Spleen (tissue), 11 donors: ENCODE measurements around the gene CDH9. TPM values are rescaled to one million over a fixed set of nuclear protein-coding genes. Genes with fewer than 3 reads are reported as not detected.

ENCODE experiments used
- DNase-seq: peaks from one replicate; pipeline ENCODE4 v3.0.0-alpha.2; 2020
- H3K27ac ChIP-seq, 8 donors: fragments of 200-600 bp; sonication (generic) in 7 of 8; 1 replicate in 4 of 8; 2 replicates in 4 of 8; pipeline versions ENCODE4 v1.5.0 to v1.8.0; 2016 to 2021; ENCODE audit warnings: inconsistent platforms in 4 of 8, mild to moderate bottlenecking in 4 of 8, moderate library complexity in 1 of 8
- H3K27me3 ChIP-seq, 7 donors: fragments of 200-600 bp; sonication (generic) in 6 of 7; replicated peaks in 1 of 7; 1 replicate in 4 of 7; 2 replicates in 3 of 7; pipeline versions ENCODE4 v1.5.0 to v1.8.0; 2016 to 2021; ENCODE audit warnings: inconsistent platforms in 3 of 7, mild to moderate bottlenecking in 1 of 7
- H3K36me3 ChIP-seq, 6 donors: fragments of 200-600 bp; sonication (generic) in 5 of 6; 1 replicate in 4 of 6; 2 replicates in 2 of 6; pipeline versions ENCODE4 v1.5.0 to v1.8.0; 2016 to 2021; ENCODE audit warnings: inconsistent platforms in 2 of 6
- H3K4me1 ChIP-seq, 6 donors: fragments of 200-600 bp; sonication (generic) in 5 of 6; 1 replicate in 3 of 6; 2 replicates in 3 of 6; pipeline versions ENCODE4 v1.5.0 to v1.8.0; 2016 to 2021; ENCODE audit warnings: inconsistent platforms in 3 of 6
- H3K4me3 ChIP-seq, 8 donors: fragments of 200-600 bp; sonication (generic) in 7 of 8; 1 replicate in 4 of 8; 2 replicates in 4 of 8; pipeline versions ENCODE4 v1.5.0 to v1.8.0; 2016 to 2021; ENCODE audit warnings: inconsistent platforms in 4 of 8, mild to moderate bottlenecking in 4 of 8, moderate library complexity in 2 of 8
- H3K9me3 ChIP-seq, 8 donors: fragments of 200-600 bp; sonication (generic) in 7 of 8; 1 replicate in 4 of 8; 2 replicates in 4 of 8; pipeline versions ENCODE4 v1.5.0 to v1.8.0; 2016 to 2021; ENCODE audit warnings: inconsistent platforms in 4 of 8
- POLR2A ChIP-seq, 3 donors: fragments of 450-650 bp; IDR thresholded peaks; one replicate each; pipeline ENCODE4 v1.5.1; 2017; ENCODE audit warnings: antibody characterized with exemption in 3 of 3, mild to moderate bottlenecking in 1 of 3
- POLR2AphosphoS5 ChIP-seq, 3 donors: sonication (generic); formaldehyde crosslinking; IDR thresholded peaks; one replicate each; pipeline ENCODE4 v1.5.1; 2017; ENCODE audit warnings: antibody characterized with exemption in 3 of 3
- WGBS, 5 donors: extraction: QIAGEN DNeasy Blood & Tissue Kit in 3 of 5; methylation state at CpG; one replicate each; pipeline versions ENCODE4 v1.1.5 to v1.1.7; 2013 to 2018; 5-methylcytosine and 5-hydroxymethylcytosine counted together
- intact Hi-C: fragments of 100-400 bp; cut with DNase I; formaldehyde crosslinking; loops from one replicate; pipeline ENCODE4 v1.15.0; 2023; ENCODE audit warnings: low total_unique reads
- polyA plus RNA-seq, 3 donors: library from polyadenylated mRNA; stranded (reverse); fragments of 200-250 nt; gene quantifications; one replicate each; pipeline ENCODE4 v1.2.1, GENCODE V29; 2013
- total RNA-seq, 7 donors: library from RNA; depleted of rRNA in 3 of 7; stranded (reverse); fragments of >200 nt in 3 of 7; fragmentation: NEBNext Ultra II Directional in 4 of 7; extraction: Animal tissue kit (Norgen Biotek cat#: 25700) in 4 of 7; gene quantifications; one replicate each; pipeline versions ENCODE4 v1.1.0 to v1.2.1, GENCODE V29; 2016 to 2021
- TF ChIP-seq, protein P1 (sequence below), 11 experiments: fragments of 200-600 bp in 7 of 11; fragments of 450-650 bp in 4 of 11; sonication (generic) in 4 of 11; IDR thresholded peaks in 8 of 11; conservative IDR thresholded peaks in 3 of 11; 1 replicate in 7 of 11; 2 replicates in 4 of 11; pipeline versions ENCODE4 v1.4.0 to v1.8.0; 2016 to 2021; ENCODE audit warnings: antibody characterized with exemption in 11 of 11, inconsistent platforms in 4 of 11, mild to moderate bottlenecking in 1 of 11
- donor health status: healthy with polysubstance abuse.
- donor health status: DM: no; HTN: no; CAD: no; lungs with moderate emphysema.
- donor health status: DM: no; HTN: no; CAD: no.
- donor health status: Bipolar disorder and iron deficiency.
- donor health status: healthy.
- donor health status: DM: no; HTN: no; CAD: no.
- donor health status: DM: yes; HTN: yes; CAD: no.

The CDH9 gene
- total and polyA plus RNA-seq, 10 donors, result not detected

DNA sequence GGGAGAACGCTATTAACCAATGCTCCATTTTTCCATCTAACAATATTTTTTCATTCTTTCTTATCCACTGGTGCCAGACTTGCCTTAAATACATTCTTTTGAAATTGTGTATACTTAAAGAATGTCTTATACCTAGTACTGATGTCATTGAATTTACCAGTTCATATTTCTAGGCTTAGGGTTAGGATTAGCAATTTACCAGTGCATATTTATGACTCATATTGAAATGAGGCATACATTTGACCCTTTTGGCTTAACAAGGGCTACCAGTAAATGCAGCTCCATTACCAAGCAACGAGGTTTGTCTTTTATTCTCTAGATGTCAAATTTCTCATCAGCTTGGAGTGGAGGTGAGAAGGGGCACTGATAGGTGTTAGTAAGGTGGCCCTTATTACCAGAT, 89.5 kb downstream of the CDH9 start:
- no peak for DNase-seq
- Histone ChIP-seq H3K4me1 (no peaks in the 10 kb centered on the region), H3K36me3 (no peaks in the 10 kb centered on the region), H3K4me3 (no peak overlapping the region), H3K9me3 (peaks cover 0 to 19% (median 0%) of the 10 kb centered on the region in 8 donors), H3K27me3 (no peaks in the 10 kb centered on the region), H3K27ac (no peak overlapping the region)
- WGBS, 5 donors, result 57 to 76% (median 72%) methylated on average over 2 of the region's 2 CpGs
- intact Hi-C loops, result no loop called here
- no peak for TF ChIP-seq POLR2A (IDR thresholded peaks at IDR 0.05)
- TF ChIP-seq, protein P1, sequence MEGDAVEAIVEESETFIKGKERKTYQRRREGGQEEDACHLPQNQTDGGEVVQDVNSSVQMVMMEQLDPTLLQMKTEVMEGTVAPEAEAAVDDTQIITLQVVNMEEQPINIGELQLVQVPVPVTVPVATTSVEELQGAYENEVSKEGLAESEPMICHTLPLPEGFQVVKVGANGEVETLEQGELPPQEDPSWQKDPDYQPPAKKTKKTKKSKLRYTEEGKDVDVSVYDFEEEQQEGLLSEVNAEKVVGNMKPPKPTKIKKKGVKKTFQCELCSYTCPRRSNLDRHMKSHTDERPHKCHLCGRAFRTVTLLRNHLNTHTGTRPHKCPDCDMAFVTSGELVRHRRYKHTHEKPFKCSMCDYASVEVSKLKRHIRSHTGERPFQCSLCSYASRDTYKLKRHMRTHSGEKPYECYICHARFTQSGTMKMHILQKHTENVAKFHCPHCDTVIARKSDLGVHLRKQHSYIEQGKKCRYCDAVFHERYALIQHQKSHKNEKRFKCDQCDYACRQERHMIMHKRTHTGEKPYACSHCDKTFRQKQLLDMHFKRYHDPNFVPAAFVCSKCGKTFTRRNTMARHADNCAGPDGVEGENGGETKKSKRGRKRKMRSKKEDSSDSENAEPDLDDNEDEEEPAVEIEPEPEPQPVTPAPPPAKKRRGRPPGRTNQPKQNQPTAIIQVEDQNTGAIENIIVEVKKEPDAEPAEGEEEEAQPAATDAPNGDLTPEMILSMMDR (IDR thresholded peaks at IDR 0.05 in 8 of 11, conservative IDR thresholded peaks at IDR 0.05 in 3 of 11), result no peak
- TF ChIP-seq POLR2AphosphoS5 (IDR thresholded peaks at IDR 0.05), result no peak

- TF ChIP-seq POLR2AphosphoS5 (IDR thresholded peaks at IDR 0.05), result no peak
- TF ChIP-seq POLR2A (IDR thresholded peaks at IDR 0.05), result no peak
- TF ChIP-seq, protein P1 (IDR thresholded peaks at IDR 0.05 in 8 of 11, conservative IDR thresholded peaks at IDR 0.05 in 3 of 11), result no peak
- H3K4me3 ChIP-seq, result no peak overlapping the region
- intact Hi-C loops, result no loop called here
- no peaks in the 10 kb centered on the region for H3K4me1 ChIP-seq
- H3K27ac ChIP-seq, result no peak overlapping the region
- H3K27me3 ChIP-seq, result no peaks in the 10 kb centered on the region
- no peak for DNase-seq
- H3K9me3 ChIP-seq, result peaks cover 0 to 19% (median 0%) of the 10 kb centered on the region in 8 donors
- no peaks in the 10 kb centered on the region for H3K36me3 ChIP-seq
Measured at GRCh38 chr5:26945901-26946300, 92.5 kb downstream of the CDH9 start.

- TF ChIP-seq POLR2AphosphoS5 (IDR thresholded peaks at IDR 0.05), result no peak
- TF ChIP-seq, protein P1 (IDR thresholded peaks at IDR 0.05 in 8 of 11, conservative IDR thresholded peaks at IDR 0.05 in 3 of 11), result no peak
- DNase-seq, result no peak
- Histone ChIP-seq H3K4me1 (no peaks in the 10 kb centered on the region), H3K27me3 (no peaks in the 10 kb centered on the region), H3K27ac (no peak overlapping the region), H3K36me3 (no peaks in the 10 kb centered on the region), H3K4me3 (no peak overlapping the region), H3K9me3 (peaks cover 0 to 11% (median 0%) of the 10 kb centered on the region in 8 donors)
- 63 to 80% (median 72%) methylated on average over 2 of the region's 2 CpGs for WGBS, 5 donors
- intact Hi-C loops, result no loop called here
Measured at GRCh38 chr5:26942481-26942880, 95.9 kb downstream of the CDH9 start.

DNA sequence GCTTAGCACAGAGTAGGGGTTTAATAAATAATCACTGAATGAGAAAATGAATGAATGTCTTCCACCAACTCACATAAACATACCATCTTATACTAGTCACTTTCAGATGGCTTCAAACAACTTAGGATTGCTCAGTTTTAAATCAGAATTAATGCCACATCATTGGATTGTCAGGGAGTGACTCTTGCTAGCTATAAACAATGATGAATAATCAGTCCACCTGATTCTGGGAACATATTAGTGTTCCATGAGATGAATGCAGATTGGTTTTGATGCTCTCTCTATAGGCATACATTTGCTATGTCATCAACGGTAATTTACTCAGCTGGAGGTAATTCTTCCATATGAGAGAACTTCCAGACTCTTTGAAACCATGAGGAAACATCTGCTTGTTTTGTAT, 97.4 kb downstream of the CDH9 start:
- DNase-seq, result no peak
- H3K4me3 ChIP-seq, result no peak overlapping the region
- no peaks in the 10 kb centered on the region for H3K36me3 ChIP-seq
- peaks cover 0 to 14% (median 0%) of the 10 kb centered on the region in 8 donors for H3K9me3 ChIP-seq
- H3K27ac ChIP-seq, result no peak overlapping the region
- H3K27me3 ChIP-seq, result no peaks in the 10 kb centered on the region
- H3K4me1 ChIP-seq, result no peaks in the 10 kb centered on the region
- intact Hi-C loops, result no loop called here
- TF ChIP-seq, protein P1 (IDR thresholded peaks at IDR 0.05 in 8 of 11, conservative IDR thresholded peaks at IDR 0.05 in 3 of 11), result no peak
- TF ChIP-seq POLR2A (IDR thresholded peaks at IDR 0.05) (no peak), POLR2AphosphoS5 (IDR thresholded peaks at IDR 0.05) (no peak)
- WGBS, 5 donors, result 39 to 76% (median 61%) methylated on average over 1 of the region's 1 CpG
